Peyer's patch (tissue), 4 donors: ENCODE measurements around the gene TMCC1.

ENCODE experiments used
- POLR2A ChIP-seq, 2 donors: fragments of 450-650 bp; IDR thresholded peaks; one replicate each; pipeline ENCODE4 v1.5.1; 2017; ENCODE audit warnings: antibody characterized with exemption in 2 of 2, mild to moderate bottlenecking in 2 of 2, moderate library complexity in 2 of 2
- TF ChIP-seq, protein P1 (sequence below), 6 experiments: fragments of 450-650 bp in 4 of 6; fragments of 200-600 bp in 2 of 6; sonication (generic) in 1 of 6; IDR thresholded peaks; one replicate each; pipeline ENCODE4 v1.5.1; 2017 to 2019; ENCODE audit warnings: antibody characterized with exemption in 6 of 6, mild to moderate bottlenecking in 3 of 6, moderate library complexity in 1 of 6

DNA sequence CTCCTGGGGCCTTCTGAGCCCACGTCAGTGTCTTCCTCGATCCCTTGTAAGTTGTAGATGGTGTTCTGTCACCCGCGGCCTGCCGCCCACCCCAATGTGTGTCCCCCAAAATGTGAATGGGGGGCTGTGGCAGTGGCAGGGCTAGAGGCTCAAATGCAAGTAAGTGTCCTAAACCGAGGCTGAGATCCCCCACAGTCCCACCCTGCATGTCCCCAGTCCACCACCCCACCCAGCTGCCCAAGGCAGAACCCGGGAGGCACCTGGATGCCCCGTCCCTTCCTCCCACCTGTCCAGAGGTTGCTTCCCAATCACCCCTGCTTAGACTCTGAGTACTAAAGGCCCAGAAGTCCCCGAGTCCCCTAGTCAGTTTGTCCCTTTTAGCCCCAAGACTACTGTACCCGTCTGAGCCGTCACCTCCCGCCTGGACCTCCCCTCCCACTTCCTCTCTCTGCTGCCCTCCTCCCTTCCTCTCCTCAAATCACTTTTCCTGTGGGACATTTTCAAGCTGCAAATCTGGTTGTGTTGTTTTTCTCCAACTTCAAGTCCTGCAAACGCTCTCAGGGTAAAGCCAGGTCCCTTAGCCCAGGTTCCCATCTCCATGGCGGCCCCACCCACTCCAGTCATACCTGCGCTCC lies 275.2 kb downstream of the TMCC1 start:
- TF ChIP-seq, protein P1, sequence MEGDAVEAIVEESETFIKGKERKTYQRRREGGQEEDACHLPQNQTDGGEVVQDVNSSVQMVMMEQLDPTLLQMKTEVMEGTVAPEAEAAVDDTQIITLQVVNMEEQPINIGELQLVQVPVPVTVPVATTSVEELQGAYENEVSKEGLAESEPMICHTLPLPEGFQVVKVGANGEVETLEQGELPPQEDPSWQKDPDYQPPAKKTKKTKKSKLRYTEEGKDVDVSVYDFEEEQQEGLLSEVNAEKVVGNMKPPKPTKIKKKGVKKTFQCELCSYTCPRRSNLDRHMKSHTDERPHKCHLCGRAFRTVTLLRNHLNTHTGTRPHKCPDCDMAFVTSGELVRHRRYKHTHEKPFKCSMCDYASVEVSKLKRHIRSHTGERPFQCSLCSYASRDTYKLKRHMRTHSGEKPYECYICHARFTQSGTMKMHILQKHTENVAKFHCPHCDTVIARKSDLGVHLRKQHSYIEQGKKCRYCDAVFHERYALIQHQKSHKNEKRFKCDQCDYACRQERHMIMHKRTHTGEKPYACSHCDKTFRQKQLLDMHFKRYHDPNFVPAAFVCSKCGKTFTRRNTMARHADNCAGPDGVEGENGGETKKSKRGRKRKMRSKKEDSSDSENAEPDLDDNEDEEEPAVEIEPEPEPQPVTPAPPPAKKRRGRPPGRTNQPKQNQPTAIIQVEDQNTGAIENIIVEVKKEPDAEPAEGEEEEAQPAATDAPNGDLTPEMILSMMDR (IDR thresholded peaks at IDR 0.05): no peak
- TF ChIP-seq POLR2A (IDR thresholded peaks at IDR 0.05): no peak
